Suprapubic skin (tissue), 4 donors: ENCODE measurements around the gene CALD1.

Source experiments
- EP300 ChIP-seq: sonication (generic); formaldehyde crosslinking; IDR thresholded peaks from one replicate; pipeline ENCODE4 v1.6.1; 2017; ENCODE audit warnings: antibody characterized with exemption
- POLR2A ChIP-seq, 2 donors: fragments of 450-650 bp; IDR thresholded peaks; one replicate each; pipeline ENCODE4 v1.6.1; 2017; ENCODE audit warnings: antibody characterized with exemption in 2 of 2, mild to moderate bottlenecking in 2 of 2, moderate library complexity in 2 of 2
- POLR2AphosphoS5 ChIP-seq, 3 donors: sonication (generic); formaldehyde crosslinking; IDR thresholded peaks; one replicate each; pipeline ENCODE4 v1.6.1; 2017; ENCODE audit warnings: antibody characterized with exemption in 3 of 3
- TF ChIP-seq, protein P1 (sequence below), 2 donors: fragments of 200-600 bp in 1 of 2; fragments of 450-650 bp in 1 of 2; sonication (generic) in 1 of 2; IDR thresholded peaks; one replicate each; pipeline ENCODE4 v1.5.1; 2016 to 2019; ENCODE audit warnings: antibody characterized with exemption in 2 of 2, mild to moderate bottlenecking in 1 of 2, moderate library complexity in 1 of 2

DNA sequence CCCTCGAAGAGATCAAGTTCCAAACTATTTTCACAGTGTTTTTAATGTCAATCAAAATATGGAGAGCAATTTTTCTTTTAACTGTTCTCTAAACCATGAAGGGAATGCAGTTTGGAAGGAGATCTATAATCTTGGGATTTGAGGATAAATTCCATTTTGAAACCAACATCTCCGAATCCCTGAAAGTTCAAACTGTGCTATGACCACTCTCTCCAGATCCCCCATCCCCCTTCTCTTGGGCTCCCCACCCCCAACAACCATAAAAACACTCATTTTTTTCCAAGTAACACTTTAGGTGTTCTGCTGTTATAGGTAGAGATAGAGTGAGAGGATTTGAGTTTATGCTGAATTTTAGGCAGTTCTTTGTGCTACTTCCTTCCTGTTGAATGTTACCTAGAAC, 1.7 kb downstream of the CALD1 start:
- TF ChIP-seq POLR2A (IDR thresholded peaks at IDR 0.05), result no peak
- TF ChIP-seq, protein P1, sequence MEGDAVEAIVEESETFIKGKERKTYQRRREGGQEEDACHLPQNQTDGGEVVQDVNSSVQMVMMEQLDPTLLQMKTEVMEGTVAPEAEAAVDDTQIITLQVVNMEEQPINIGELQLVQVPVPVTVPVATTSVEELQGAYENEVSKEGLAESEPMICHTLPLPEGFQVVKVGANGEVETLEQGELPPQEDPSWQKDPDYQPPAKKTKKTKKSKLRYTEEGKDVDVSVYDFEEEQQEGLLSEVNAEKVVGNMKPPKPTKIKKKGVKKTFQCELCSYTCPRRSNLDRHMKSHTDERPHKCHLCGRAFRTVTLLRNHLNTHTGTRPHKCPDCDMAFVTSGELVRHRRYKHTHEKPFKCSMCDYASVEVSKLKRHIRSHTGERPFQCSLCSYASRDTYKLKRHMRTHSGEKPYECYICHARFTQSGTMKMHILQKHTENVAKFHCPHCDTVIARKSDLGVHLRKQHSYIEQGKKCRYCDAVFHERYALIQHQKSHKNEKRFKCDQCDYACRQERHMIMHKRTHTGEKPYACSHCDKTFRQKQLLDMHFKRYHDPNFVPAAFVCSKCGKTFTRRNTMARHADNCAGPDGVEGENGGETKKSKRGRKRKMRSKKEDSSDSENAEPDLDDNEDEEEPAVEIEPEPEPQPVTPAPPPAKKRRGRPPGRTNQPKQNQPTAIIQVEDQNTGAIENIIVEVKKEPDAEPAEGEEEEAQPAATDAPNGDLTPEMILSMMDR (IDR thresholded peaks at IDR 0.05), result no peak
- TF ChIP-seq POLR2AphosphoS5 (IDR thresholded peaks at IDR 0.05), result no peak
- TF ChIP-seq EP300, result no peak
